ENCODE data around the gene INPP5K. TPM values are rescaled to one million over a fixed set of nuclear protein-coding genes. Genes with fewer than 3 reads are reported as not detected.

INPP5K gene
- polyA plus RNA-seq, 3 donors, result 17.6 to 20.6 (median 19.5) TPM

Other genes starting within 250 kb of the INPP5K start
- gene BHLHA9, start 246.2 kb downstream of the INPP5K start, polyA plus RNA-seq (ENCODE audit: insufficient read length in 3 of 3), result not detected
- under 1 TPM; 0.03 to 0.15 (median 0.03) TPM for gene TRARG1, start 236.9 kb downstream of the INPP5K start, polyA plus RNA-seq (ENCODE audit: insufficient read length in 3 of 3)
- 1,000 to 10,000 TPM; 1,197 to 1,229 (median 1,228) TPM for gene YWHAE, start 116.4 kb downstream of the INPP5K start, polyA plus RNA-seq (ENCODE audit: insufficient read length in 3 of 3)
- 10 to 100 TPM; 65.2 to 69.7 (median 69.4) TPM for gene CRK, start 60.4 kb downstream of the INPP5K start, polyA plus RNA-seq (ENCODE audit: insufficient read length in 3 of 3)
- gene MYO1C, start 23.9 kb downstream of the INPP5K start, polyA plus RNA-seq (ENCODE audit: insufficient read length in 3 of 3), result 10 to 100 TPM; 66.4 to 70.2 (median 70.0) TPM
- gene PITPNA, start 46.2 kb upstream of the INPP5K start, polyA plus RNA-seq (ENCODE audit: insufficient read length in 3 of 3), result 10 to 100 TPM; 77.4 to 85.0 (median 84.3) TPM
- gene SLC43A2, start 112.2 kb upstream of the INPP5K start, polyA plus RNA-seq (ENCODE audit: insufficient read length in 3 of 3), result 10 to 100 TPM; 28.8 to 33.5 (median 30.7) TPM
- 1 to 10 TPM; 5.0 to 5.5 (median 5.3) TPM for gene SCARF1, start 129.1 kb upstream of the INPP5K start, polyA plus RNA-seq (ENCODE audit: insufficient read length in 3 of 3)
- 1 to 10 TPM; 3.0 to 4.0 (median 3.9) TPM for gene RILP, start 133.3 kb upstream of the INPP5K start, polyA plus RNA-seq (ENCODE audit: insufficient read length in 3 of 3)
- gene PRPF8, start 168.3 kb upstream of the INPP5K start, polyA plus RNA-seq (ENCODE audit: insufficient read length in 3 of 3), result 100 to 1,000 TPM; 325 to 348 (median 335) TPM
- gene TLCD2, start 193.8 kb upstream of the INPP5K start, polyA plus RNA-seq (ENCODE audit: insufficient read length in 3 of 3), result 1 to 10 TPM; 5.6 to 6.2 (median 5.9) TPM
- 10 to 100 TPM; 10.8 to 15.5 (median 12.1) TPM for gene WDR81, start 208.1 kb upstream of the INPP5K start, polyA plus RNA-seq (ENCODE audit: insufficient read length in 3 of 3)
- 10 to 100 TPM; 68.0 to 90.0 (median 73.3) TPM for gene SERPINF2, start 226.3 kb upstream of the INPP5K start, polyA plus RNA-seq (ENCODE audit: insufficient read length in 3 of 3)
- gene SERPINF1, start 245.4 kb upstream of the INPP5K start, polyA plus RNA-seq (ENCODE audit: insufficient read length in 3 of 3), result 100 to 1,000 TPM; 126 to 212 (median 153) TPM

Measured in right renal cortex interstitium (tissue), 3 donors.